HL-60/S4 treated with phorbol 12-myristate 13-acetate at 8.2 ng/mL for 4 days and 3 days (cell line): ENCODE measurements around the gene CASK.

Source experiments
- in situ Hi-C: fragments of 300-500 bp; cut with MboI; formaldehyde crosslinking; loops from 2 replicates; pipeline ENCODE4 v1.15.0; 2022; ENCODE audit warnings: low sequenced_read_pairs

CASK gene

DNA sequence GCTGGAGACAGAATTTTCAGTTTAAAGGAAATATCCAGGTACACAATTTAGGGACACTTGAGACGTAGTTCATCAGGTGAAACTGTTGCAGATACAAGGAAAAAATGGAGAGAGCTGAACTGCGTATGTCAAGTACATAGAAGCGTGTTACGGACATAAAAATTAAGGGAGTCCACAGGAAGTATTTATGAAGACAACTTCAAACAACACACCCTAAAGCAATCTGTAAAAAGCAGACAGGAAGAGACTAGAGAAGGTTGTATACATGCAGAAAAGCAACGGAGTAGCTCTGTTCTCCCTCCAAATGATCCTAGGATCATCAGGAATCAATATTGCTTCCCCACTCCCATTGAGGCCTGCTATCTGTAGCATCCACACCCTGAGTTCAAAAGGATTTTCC, 5.8 kb downstream of the CASK start:
- in situ Hi-C loops, result no loop called here

DNA sequence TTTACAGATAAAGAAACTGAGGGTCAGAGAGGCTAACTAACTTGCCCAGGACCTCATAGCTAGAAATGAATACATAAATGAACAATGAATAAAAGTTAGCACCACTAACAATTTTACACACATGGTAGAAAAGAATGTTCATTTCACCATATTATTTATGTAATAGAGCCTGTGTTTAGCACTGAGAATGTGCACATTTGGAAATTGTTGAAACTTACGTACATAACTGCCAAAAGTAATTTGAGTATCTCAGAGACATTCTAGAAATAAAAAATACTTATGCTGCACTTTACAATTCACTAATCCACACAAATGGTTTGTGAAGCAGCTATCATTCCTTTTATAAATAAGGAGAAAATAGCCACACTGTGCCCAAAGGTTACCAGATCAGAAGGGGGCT, 9.9 kb downstream of the CASK start:
- in situ Hi-C loops, result no loop called here

DNA sequence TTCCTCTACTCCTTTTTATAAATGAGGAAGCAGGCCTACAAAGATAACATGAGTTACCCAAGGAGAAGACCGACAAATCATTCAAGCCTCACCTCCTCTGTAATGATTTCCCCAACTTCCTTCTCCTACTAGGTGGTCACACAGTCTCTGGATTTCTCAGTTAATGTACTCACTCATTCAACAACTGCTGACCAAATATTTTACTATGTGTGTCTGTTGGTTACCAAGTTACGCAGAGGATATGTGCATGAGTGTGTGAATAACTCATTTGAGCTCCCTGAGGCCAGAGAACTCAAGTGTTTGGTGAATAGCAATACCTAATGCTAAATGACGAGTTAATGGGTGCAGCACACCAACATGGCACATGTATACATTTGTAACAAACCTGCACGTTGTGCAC, 10.4 kb downstream of the CASK start:
- in situ Hi-C loops, result no loop called here

DNA sequence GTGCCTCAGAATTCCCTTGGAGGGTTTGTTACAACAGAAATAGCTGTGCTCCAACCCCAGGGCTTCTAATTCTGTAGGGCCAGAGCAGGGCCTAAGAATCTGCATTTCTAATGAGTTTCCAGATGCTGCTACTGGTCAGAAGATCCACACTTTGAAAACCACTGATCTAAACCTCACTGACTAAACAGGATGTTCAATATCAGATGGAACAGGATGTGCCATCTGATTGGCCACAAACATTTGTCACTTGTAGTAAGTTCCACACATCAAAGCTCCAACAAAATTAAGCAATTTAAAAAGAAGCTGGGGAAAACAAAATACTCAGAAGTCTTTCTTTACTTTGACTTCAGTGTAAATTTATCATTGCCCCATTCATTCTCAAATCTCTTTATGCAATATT, 14.3 kb downstream of the CASK start:
- in situ Hi-C loops, result no loop called here

DNA sequence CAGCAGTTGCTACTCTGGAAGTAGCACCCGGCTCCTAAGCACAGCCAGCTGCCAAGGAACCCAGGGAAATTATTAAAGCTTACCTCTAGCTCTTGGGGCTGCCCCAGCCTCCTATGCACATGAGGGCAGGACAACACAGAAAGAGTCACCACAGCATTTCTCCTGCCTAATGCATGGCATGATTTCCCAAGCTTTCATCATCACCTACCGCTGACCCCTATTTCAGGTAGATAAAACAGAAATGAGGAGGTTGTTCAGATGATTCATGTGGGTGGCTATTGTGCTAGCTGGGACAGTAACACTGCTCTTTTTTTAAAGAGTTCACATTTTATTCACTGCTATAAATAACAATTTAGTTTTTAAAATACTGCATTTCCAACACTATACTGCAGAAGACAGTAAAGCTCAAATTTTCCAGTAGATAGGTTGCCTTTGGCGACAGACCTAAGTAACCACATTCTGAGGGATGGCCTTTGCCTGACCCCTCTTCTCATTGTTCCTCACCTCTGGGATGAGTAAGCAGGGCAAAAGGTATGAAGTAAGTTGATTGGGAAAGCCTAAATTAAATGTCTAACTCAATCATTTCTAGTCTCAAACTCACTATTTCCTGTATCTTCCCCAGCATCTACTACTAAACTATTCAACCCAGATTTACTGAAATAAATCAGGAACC, 16.7 kb downstream of the CASK start:
- in situ Hi-C loops, result no loop called here

DNA sequence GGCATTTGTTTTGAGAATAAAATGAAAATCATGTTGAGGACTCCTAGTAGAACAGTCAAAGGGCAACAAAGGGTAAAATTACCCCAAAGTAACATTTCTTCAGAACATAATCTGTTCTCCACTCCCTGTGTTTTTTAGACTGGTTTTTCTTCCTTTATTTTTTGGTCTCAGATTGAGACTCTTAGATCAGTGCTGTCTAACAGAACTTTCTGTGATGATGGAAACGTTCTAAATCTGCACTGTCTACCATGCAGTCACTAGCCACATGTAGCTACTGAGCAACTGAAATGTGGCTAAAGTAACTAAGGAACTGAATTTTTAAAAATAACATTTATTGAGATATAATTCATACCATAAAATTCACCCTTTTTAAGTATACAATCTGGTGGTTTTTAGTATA, 19.8 kb downstream of the CASK start:
- in situ Hi-C loops, result no loop called here

DNA sequence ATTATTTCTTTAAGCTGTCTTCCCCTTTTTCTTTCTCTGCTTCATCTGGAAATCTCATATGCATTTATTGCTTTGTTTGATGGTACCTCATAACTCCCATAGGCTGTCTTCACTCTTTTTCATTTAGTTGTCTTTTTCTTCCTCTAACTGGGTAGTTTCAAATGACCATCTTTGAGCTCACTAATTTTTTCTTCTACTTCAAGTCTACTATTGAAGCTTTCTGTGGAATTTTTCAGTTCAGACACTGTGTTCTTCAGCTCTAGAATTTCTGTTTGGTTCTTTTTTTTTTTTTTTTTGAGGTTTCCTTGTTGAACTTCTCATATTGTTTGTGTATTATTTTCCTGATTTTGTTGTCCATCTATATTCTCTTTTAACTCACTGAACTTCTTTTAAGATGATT, 23.0 kb downstream of the CASK start:
- in situ Hi-C loops, result no loop called here

DNA sequence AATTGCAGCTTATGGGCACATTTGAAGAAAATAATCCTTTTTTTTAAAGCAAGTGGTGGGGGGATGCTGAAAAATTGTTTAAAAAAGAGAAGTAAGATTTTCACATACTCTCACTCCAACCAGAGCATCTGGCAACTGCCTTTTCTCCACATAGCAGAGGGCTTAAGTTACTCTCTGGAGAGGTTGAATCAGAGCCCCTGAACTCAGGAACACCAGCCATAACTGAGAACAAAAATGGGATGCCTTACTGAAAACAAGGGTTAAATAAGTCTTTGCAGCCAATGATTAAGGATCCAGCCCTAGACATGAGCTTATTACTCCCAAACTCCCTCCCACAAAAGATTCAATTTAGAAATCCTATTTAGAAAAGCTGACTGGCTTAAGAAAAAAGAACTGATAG, 27.5 kb downstream of the CASK start:
- in situ Hi-C loops, result no loop called here

DNA sequence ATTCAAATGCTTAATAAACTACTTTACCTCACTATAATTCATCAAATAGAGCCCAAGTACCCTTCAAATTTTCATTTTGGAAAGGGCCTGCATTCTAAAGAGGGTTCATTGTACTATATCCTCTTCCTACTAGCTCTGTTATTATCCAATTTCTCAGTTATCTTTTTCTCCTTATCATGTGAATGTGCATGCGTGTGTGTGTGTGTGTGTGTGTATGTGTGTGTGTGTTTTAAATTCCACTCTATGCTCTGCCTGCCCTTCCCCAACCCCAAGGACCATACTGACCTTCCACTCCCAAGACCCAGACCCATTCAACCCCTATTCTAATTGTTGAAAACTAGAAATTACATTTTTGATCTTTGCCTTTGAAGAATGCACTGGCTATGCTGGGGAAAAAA, 33.3 kb downstream of the CASK start:
- in situ Hi-C loops, result no loop called here

DNA sequence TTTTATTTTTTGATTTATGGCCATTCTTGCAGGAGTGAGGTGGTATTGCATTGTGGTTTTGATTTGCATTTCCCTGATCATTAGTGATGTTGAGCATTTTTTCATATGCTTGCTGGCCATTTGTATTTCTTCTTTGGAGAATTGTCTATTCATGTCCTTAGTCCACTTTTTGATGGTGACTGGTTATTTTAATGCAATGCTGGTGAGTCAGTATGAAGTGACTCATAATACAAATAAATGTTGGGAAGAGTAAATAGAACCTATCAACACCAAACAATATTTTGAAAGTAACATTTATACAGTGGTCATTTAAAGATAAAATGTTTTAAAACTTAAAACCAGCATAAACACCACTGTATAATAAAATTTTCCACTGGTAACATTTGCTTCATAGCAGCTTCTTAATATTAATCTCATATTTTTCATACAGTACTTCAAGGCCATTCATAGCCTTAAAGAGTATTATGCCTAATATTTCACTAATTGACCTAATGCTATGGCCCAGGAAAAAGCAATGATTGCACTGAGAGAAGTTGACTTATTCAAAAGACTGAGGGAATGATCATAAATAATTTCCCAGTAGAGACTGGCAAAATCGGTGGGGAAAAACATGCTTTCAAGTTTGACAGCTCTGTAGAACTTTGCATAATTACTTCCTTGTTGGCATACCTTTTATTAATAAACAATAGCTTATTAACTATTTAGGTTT, 33.9 kb downstream of the CASK start:
- in situ Hi-C loops, result no loop called here

DNA sequence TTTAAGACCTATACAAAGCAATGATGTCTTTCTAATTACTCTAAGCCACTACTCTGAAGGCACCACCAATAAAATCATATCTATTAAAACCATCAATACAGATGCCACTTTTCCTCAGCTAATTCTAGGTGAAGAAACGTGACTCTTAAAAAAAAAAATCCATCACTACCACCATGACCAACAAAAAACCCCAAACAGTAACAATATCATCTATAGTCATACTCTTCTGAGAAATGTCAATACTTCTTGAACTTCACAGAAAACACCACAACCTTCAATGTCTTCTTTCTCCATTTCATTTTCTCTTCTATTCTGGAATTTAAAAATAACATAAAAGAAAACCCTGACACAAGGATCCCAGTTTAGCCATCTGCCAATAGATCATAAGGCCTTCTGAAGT, 35.7 kb downstream of the CASK start:
- in situ Hi-C loops, result no loop called here

DNA sequence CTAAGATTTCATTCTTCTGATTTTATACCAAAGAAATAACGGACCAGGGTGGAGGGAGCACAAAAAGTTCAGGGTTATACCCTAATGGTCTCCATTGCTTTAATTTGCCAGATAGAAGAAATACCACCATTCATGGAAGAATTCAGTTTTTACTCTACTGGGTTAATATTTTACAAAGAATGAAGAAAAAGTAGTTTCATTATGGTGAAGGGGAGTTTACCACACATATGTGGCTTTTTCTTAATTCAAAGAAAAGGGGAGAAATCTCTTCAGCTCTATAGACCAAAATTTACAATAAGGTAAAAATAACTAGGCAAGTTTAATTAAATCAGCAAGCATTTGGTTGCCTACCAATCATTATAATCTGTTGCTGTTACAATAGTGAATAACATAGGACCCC, 37.6 kb downstream of the CASK start:
- in situ Hi-C loops, result no loop called here

DNA sequence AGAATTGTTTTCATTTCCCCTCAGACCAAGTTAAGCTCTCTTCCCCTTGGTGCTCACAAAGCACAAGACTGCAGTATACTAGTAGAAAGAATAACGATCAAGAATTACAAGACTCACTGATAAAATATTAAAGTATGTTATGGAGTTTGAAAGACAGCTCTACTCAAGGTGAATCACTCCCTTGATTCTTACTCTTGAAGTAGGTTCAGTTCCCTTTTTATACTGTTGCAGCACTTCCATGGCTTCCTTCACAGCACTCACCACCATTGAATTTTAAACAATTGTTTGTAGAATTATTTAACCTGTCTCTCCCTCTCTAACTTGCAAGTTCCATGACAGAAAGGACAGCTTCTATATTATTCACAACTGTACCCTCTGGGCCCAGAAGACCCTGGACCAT, 42.2 kb downstream of the CASK start:
- in situ Hi-C loops, result no loop called here

DNA sequence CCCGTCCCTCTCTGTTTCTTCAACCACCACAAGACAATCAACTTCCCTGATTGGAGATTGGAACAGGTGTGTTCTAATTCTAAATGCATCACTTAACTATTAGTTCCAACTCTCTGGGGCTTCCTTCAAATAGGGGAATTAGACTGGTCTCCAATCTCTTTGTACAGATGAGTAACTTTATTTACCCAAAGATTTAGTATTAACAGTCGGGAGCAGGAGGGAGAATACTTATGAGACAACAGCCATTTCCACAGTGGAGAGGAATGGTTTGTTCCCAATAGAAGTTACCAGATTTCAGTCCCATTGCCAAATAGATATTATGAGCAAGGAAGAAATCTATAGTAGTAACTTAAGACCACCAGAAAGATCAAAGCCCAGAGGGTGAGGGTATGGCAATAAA, 46.2 kb downstream of the CASK start:
- in situ Hi-C loops, result no loop called here

DNA sequence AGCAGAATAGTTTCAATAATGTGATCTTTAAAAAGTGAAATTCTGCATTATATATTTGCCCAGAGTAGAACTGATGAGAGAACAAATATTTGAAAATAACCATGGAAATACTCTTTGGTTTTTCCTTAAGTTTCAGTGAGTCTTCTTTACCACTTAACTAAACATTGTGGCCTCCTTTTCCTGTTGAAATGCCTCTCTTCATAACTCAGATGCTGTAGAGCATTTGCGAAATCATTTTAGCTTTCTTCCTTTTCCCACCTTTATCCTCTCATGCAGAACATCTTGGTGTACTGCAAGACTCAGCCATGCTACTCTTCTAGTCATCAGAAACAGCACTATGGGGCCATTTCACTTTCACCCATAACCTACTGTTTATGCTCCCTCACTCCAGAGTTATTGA, 48.2 kb downstream of the CASK start:
- in situ Hi-C loops, result no loop called here

DNA sequence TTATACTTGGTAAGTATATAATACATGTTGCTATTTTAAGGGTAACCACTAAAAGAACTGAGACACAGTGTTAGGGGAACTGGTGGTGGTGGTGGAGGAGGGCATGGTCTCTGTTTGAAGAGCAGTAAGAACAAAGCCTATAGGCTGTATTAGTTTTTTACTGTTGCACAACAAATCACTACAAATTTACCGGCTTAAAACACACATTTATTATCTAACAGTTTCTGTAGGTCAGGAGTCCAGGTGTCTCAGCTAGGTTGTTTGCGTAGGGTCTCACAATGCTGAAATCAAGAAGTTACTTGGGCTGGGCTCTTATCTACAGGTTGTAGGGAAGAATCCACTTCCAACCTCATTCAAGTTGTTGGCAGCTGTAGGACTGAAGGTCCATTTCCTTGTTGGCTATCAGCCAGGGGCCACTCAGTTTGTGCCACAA, 52.6 kb downstream of the CASK start:
- in situ Hi-C loops, result no loop called here

DNA sequence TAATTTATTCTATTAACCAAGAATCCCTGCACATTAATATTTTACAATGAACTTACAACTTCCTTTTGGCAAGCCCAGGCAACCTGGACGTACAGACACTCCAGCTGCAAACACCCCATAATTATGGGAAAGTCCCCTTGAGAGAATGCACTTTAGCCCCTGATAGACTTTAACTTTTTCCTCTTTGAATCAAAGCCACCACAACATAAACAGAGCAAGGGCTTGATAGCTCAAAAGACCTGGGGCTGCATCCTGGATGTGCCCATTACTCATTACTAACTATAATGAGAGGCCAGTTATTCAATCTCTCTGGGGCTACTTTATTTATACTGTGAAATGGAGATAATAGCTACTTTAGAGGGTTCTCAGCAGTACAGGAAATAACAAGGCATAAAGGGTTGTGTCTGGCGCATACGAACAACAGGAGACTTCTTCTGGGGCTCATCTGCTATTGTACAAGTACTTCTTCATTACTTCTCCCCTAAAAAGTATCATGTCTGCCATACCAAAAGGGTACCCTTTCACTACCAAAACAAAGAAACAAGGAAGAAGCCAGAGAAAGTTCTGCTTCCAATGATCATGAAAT, 54.9 kb downstream of the CASK start:
- in situ Hi-C loops, result no loop called here

DNA sequence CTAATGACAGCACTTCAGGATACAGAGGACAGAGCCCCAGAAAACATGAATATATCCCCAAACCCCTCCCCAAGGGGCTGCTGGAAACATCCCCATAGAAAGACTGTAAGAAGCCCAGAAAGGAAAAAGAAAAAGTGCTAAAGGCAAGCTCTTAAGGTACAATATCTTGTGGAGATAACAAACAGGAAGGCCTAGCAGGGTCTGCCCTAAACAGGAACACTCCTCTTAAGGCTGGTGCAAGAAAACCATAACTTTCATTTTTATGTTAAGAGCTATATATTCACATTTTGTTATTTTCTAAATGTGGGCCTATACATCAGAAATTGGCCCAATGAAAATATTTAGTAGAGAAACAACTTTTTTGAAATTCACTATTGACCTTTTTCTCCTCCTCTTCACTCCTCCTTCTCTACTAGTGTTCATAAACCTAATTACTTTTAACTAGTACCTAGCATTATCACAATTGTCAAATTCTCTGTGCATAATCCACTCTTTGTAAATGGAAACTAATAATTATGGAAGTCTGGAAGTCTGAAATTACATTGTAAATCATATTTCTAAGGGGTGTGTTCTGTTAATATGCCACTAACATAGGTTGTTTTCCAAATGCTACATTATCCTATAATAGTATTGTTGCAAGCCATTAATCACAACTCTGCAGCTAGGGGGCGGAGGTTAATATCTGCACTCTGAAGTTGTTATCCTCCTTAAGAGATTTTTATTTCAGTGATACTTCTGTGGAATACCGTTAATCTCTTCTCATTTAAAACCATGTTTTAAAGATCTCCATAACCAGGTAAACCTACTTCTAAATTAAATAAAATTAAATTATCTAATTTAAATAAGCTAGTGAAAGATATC, 59.8 kb downstream of the CASK start:
- in situ Hi-C loops, result no loop called here

DNA sequence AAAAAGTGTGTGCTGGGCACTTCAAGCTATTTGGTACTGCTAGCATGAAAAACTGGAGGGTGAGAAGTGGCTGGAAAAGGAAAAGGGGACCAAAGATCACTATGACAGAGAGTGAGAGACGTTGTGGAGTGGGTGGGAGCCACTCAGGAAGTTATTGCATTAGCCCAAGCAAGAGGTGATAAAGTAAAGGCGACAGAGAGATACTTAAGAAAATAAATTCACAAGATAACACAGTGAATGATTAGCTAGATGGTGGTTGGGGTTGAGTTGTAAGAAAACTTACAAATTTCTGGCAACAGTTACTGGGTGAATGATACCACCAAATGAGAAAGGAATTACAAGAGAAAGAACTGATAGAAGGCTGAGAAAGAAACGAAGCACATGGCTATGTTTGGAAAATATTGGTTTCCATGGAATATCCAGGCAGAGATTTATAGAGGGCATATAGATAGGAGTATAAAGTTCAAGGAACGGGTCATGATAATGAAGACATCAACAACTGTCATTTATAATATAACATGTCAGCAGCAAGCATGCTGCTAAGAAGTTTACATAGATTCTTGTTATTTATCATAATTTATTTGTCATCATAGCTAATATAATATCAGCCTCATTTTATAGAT, 60.7 kb downstream of the CASK start:
- in situ Hi-C loops, result no loop called here

DNA sequence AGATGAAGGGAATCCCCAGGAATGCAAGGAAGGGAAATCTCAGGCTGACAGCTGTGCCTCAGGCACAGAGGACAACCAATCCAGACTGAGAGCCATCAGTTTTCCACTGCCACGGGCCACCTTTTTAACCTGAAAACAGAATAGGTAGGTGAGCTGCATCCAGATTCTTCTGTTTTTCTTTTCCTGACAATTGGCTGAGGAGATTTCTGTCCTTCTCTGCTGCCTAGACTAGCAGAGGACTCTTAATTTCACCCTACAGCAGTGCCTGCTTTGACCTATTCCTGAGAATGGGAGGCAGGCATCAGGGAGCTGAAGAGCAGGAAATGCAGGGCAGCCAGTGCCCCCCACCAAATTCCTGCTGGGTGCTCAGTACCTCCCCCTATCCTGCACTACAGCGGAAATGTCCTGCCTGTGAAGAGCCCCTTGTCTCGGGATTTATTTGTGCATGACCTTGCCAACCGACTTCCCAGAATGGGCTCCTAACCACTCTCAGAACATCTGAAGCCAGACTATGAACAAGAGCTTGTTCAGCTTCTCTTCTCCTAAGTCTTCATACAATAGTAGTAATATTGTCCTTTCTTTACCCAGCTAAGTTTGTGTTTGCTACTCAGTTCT, 65.1 kb downstream of the CASK start:
- in situ Hi-C loops, result no loop called here

DNA sequence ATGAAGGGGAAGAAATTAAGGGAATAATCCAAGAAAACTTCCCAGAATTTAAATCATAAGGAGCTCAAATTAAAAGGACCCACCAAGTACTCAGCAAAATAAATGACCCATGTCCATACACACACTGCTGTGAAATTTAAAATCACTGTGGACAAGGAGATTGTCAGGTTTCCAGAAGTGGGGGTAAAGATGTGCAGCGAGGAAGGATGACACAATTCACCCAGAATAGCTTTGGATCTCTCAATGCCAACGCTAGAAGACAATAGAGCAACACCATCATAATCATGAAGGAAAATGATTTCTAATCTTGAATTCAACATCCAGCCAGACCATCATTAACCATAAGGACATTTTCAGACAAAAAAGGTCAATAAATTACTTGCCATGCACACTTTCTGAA, 65.7 kb downstream of the CASK start:
- in situ Hi-C loops, result no loop called here
